ENCODE measurements around the gene CCDC81. TPM values are rescaled to one million over a fixed set of nuclear protein-coding genes. Genes with fewer than 3 reads are reported as not detected.
A peak's percentile ranks its signal among the peaks of the same experiment; 100 is the strongest.

CCDC81 gene
- total and polyA plus RNA-seq, 9 of the 15 experiments (the other 6 are each of a cell fraction or from before 2014, with no cell fraction given): 0.16 to 1.0 (median 0.41) TPM

DNA sequence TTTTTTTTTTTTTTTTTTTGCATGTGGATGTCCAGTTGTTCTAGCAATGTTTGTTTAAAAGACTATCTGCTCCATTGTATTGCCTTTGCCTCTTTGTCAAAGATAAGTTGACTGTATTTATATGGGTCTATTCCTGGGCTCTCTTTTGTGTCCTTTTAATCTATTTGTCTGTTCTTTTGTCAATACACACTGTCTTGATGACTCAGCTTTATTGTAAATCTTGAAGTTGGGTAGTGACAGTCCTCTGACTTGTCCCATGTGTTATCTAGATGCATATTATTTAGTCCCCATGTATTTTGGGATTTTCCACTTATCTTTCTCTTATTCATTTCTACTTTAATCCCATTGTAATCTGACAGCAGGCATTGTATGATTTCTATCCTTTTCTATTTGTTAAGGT lies 3.3 kb downstream of the CCDC81 start:
- no peak overlapping the region for H3K9ac ChIP-seq (ENCODE audit: insufficient read depth in 1 of 2, low read depth in 2 of 2, low read length in 2 of 2)
- no peak for FAIRE-seq
- BruUV-seq (replicated peaks): no TSS peak
- TF ChIP-seq, protein P1, sequence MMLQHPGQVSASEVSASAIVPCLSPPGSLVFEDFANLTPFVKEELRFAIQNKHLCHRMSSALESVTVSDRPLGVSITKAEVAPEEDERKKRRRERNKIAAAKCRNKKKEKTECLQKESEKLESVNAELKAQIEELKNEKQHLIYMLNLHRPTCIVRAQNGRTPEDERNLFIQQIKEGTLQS (IDR thresholded peaks at IDR 0.05): peak; percentile 27; the same call in 1 of the 2 replicates
- TF ChIP-seq, protein P1 (CRISPR knock-in tag; conservative IDR thresholded peaks at IDR 0.05): no peak
- TF ChIP-seq MAFG (tag; conservative IDR thresholded peaks at IDR 0.05) (peak; percentile 98), ZNF274 (IDR thresholded peaks at IDR 0.05; ENCODE audit: borderline replicate concordance, low read depth, low read length) (no peak), ZNF766 (CRISPR knock-in tag; conservative IDR thresholded peaks at IDR 0.05) (no peak), POLR2H (tag; IDR thresholded peaks at IDR 0.05; ENCODE audit: low read depth) (no peak), MEIS2 (IDR thresholded peaks at IDR 0.05; ENCODE audit: partially characterized antibody) (peak; percentile 67), C11orf30 (IDR thresholded peaks at IDR 0.05; ENCODE audit: low read depth) (peak; percentile 96), FOXA3 (CRISPR knock-in tag; conservative IDR thresholded peaks at IDR 0.05 in 1 of 2, IDR thresholded peaks at IDR 0.05 in 1 of 2) (peak in 1 of 2 experiments; percentile 41; a peak in 1 of 4 replicates), DPF2 (IDR thresholded peaks at IDR 0.05) (no peak; the same call in 1 of the 2 replicates), L3MBTL2 (IDR thresholded peaks at IDR 0.05) (no peak), ZNF696 (CRISPR knock-in tag; conservative IDR thresholded peaks at IDR 0.05) (no peak), DDX20 (tag; IDR thresholded peaks at IDR 0.05; ENCODE audit: low read depth) (no peak), BRD4 (IDR thresholded peaks at IDR 0.05) (no peak), NCOR1 (IDR thresholded peaks at IDR 0.05) (no peak), RCOR1 (IDR thresholded peaks at IDR 0.05; ENCODE audit: borderline replicate concordance in 1 of 2, low read depth in 2 of 2, low read length in 2 of 2) (no peak), MTA2 (IDR thresholded peaks at IDR 0.05; ENCODE audit: low read depth) (no peak), ILK (tag; IDR thresholded peaks at IDR 0.05; ENCODE audit: borderline replicate concordance, low read depth) (no peak), KLF13 (tag; IDR thresholded peaks at IDR 0.05; ENCODE audit: borderline replicate concordance, low read depth) (no peak), ZFPM2 (CRISPR knock-in tag; IDR thresholded peaks at IDR 0.05) (no peak), RBM17 (IDR thresholded peaks at IDR 0.05; ENCODE audit: borderline replicate concordance, low read depth, low read length) (no peak)
- TF ChIP-seq, protein P2, sequence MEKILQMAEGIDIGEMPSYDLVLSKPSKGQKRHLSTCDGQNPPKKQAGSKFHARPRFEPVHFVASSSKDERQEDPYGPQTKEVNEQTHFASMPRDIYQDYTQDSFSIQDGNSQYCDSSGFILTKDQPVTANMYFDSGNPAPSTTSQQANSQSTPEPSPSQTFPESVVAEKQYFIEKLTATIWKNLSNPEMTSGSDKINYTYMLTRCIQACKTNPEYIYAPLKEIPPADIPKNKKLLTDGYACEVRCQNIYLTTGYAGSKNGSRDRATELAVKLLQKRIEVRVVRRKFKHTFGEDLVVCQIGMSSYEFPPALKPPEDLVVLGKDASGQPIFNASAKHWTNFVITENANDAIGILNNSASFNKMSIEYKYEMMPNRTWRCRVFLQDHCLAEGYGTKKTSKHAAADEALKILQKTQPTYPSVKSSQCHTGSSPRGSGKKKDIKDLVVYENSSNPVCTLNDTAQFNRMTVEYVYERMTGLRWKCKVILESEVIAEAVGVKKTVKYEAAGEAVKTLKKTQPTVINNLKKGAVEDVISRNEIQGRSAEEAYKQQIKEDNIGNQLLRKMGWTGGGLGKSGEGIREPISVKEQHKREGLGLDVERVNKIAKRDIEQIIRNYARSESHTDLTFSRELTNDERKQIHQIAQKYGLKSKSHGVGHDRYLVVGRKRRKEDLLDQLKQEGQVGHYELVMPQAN (IDR thresholded peaks at IDR 0.05; ENCODE audit: borderline replicate concordance): no peak

More for the DNA sequence above, 3.3 kb downstream of the CCDC81 start:
- H3K4me3 ChIP-seq: no peak overlapping the region
- in situ Hi-C loops (cut with MboI) (no loop called here), intact Hi-C loops (cut with micrococcal nuclease) (no loop called here)
- peaks cover 0 to 4% of the 10 kb centered on the region in 2 experiments; a peak in 3 of 5 replicates for H3K4me1 ChIP-seq (replicated peaks in 1 of 2; ENCODE audit: control insufficient read depth in 2 of 2, insufficient read depth in 2 of 2, low read length in 2 of 2)
- no peaks in the 10 kb centered on the region for H4K20me1 ChIP-seq (replicated peaks; ENCODE audit: control insufficient read depth, insufficient read depth, low read length)
- H2AFZ ChIP-seq (ENCODE audit: low read depth, low read length): no peak overlapping the region
- no peaks in the 10 kb centered on the region for H3K79me2 ChIP-seq (ENCODE audit: control insufficient read depth, insufficient read depth, low read length)
- no peak overlapping the region for H3K27ac ChIP-seq (ENCODE audit: extremely low read depth, low read depth, low read length)
- ChIA-PET CTCF (ENCODE audit: low intra/inter-chr PET ratio) (no interaction called here), POLR2A (interaction anchor here (1.1 to 1.2 kb wide), 2 partner anchors 14 to 16 kb away, joined by 3 read pairs; no protein-coding TSS in a partner anchor)
- no peaks in the 10 kb centered on the region for H3K9me3 ChIP-seq (replicated peaks; ENCODE audit: control insufficient read depth, insufficient read depth, low read depth, low read length)
- ATAC-seq: peak; percentile 34; the same call in 1 of the 3 replicates
- H3K9me1 ChIP-seq (ENCODE audit: control insufficient read depth, insufficient read depth, low read length): no peaks in the 10 kb centered on the region
- H3K4me2 ChIP-seq (ENCODE audit: insufficient read depth, low read length): no peak overlapping the region
- no peaks in the 10 kb centered on the region; a peak in 1 of 5 replicates for H3K27me3 ChIP-seq (ENCODE audit: control insufficient read depth in 2 of 2, insufficient read depth in 2 of 2, low read length in 2 of 2)
- no peaks in the 10 kb centered on the region for H3K36me3 ChIP-seq (ENCODE audit: control insufficient read depth, insufficient read depth, low read length)
- DNase-seq (ENCODE audit: extremely low read depth in 1 of 4, low spot score in 3 of 4): peak in 1 of 4 experiments; percentile 12
